K562 (cell line): ENCODE data around the gene LATS1. TPM values are rescaled to one million over a fixed set of nuclear protein-coding genes. Genes with fewer than 3 reads are reported as not detected.

Source experiments
- CCAR2 ChIP-seq: fragments of 200-400 bp; formaldehyde crosslinking; IDR thresholded peaks from 2 replicates; pipeline ENCODE4 v1.6.1; 2017; ENCODE audit warnings: mild to moderate bottlenecking, low read depth, low read length
- CREB3L1 ChIP-seq: fragments of 450-650 bp; IDR thresholded peaks from 2 replicates; pipeline ENCODE4 v1.6.1; 2014; ENCODE audit warnings: low read depth, mild to moderate bottlenecking, moderate library complexity, borderline replicate concordance
- DIDO1 ChIP-seq: fragments of 450-650 bp; IDR thresholded peaks from 2 replicates; pipeline ENCODE4 v1.6.1; 2016; ENCODE audit warnings: low read depth, missing biosample characterization, missing genetic modification characterization
- GABPA ChIP-seq: fragments of 200-800 bp; sonication (Bioruptor generic); conservative IDR thresholded peaks from 2 replicates; pipeline ENCODE4 v1.6.1; 2016; ENCODE audit warnings: low read depth, missing genetic modification characterization, missing compliant biosample characterization
- LARP7 ChIP-seq: fragments of 450-650 bp; IDR thresholded peaks from 2 replicates; pipeline ENCODE4 v1.6.1; 2016
- MECOM ChIP-seq: fragments of 250-450 bp; sonication (Bioruptor Pico); IDR thresholded peaks from 2 replicates; pipeline ENCODE4 v1.8.0; 2022; ENCODE audit warnings: inconsistent platforms
- NCOA6 ChIP-seq: fragments of 450-650 bp; IDR thresholded peaks from 2 replicates; pipeline ENCODE4 v1.6.1; 2017; ENCODE audit warnings: mild to moderate bottlenecking
- PHB ChIP-seq: fragments of 250-450 bp; sonication (Bioruptor Pico); IDR thresholded peaks from 2 replicates; pipeline ENCODE4 v1.5.0; 2021
- PURB ChIP-seq: sonication (generic); formaldehyde crosslinking; IDR thresholded peaks from 2 replicates; pipeline ENCODE4 v1.9.0; 2021; ENCODE audit warnings: low read depth, mild to moderate bottlenecking, missing genetic modification reagents
- RBM22 ChIP-seq: fragments of 200-400 bp; formaldehyde crosslinking; IDR thresholded peaks from 2 replicates; pipeline ENCODE4 v1.6.1; 2018; ENCODE audit warnings: low read length, low read depth; ENCODE audit not compliant: poor library complexity, severe bottlenecking
- RREB1 ChIP-seq: fragments of 250-450 bp; sonication (Bioruptor Pico); IDR thresholded peaks from 2 replicates; pipeline ENCODE4 v1.4.0; 2020
- SAP30 ChIP-seq: fragments of 200-600 bp; sonication (generic); IDR thresholded peaks from 2 replicates; pipeline ENCODE4 v1.6.1; 2012; ENCODE audit warnings: borderline replicate concordance, low read depth, mild to moderate bottlenecking, moderate library complexity, low read length, control low read depth, inconsistent platforms; ENCODE audit not compliant: insufficient read depth, poor library complexity, severe bottlenecking
- TCF3 ChIP-seq: sonication (generic); formaldehyde crosslinking; IDR thresholded peaks from 2 replicates; pipeline ENCODE4 v1.4.0; 2020; ENCODE audit warnings: mild to moderate bottlenecking, missing genetic modification reagents
- THRB ChIP-seq: fragments of 450-650 bp; formaldehyde crosslinking; conservative IDR thresholded peaks from 2 replicates; pipeline ENCODE4 v1.4.0; 2022; ENCODE audit warnings: mild to moderate bottlenecking, missing genetic modification characterization
- ZNF143 ChIP-seq: sonication (generic); formaldehyde crosslinking; IDR thresholded peaks from 2 replicates; pipeline ENCODE4 v1.9.0; 2022; ENCODE audit warnings: mild to moderate bottlenecking, missing genetic modification reagents
- ZNF184 ChIP-seq: sonication (generic); formaldehyde crosslinking; IDR thresholded peaks from 2 replicates; pipeline ENCODE4 v1.5.0; 2020; ENCODE audit warnings: missing genetic modification reagents
- ZNF436 ChIP-seq: fragments of 250-450, 450-650 bp; sonication (Bioruptor Pico); formaldehyde crosslinking; IDR thresholded peaks from 2 replicates; pipeline ENCODE4 v1.7.0; 2020; ENCODE audit warnings: mild to moderate bottlenecking
- ZNF57 ChIP-seq: fragments of 450-650 bp; formaldehyde crosslinking; IDR thresholded peaks from 2 replicates; pipeline ENCODE4 v1.4.0; 2020; ENCODE audit warnings: mild to moderate bottlenecking, moderate library complexity
- ZNF586 ChIP-seq: fragments of 450-650 bp; formaldehyde crosslinking; conservative IDR thresholded peaks from 2 replicates; pipeline ENCODE4 v1.4.0; 2020; ENCODE audit warnings: mild to moderate bottlenecking, moderate library complexity
- polyA plus RNA-seq, 8 experiments: library from polyadenylated mRNA; depleted of rRNA in 4 of 8; stranded (reverse) in 5 of 8; unstranded in 3 of 8; fragments of >200 nt; fragmentation: Nextera tagmentation in 2 of 8; fragmentation: Illumina TruSeq in 1 of 8; extraction: Ambion mirVana in 2 of 8; extraction: Trizol in 1 of 8; gene quantifications; 2 replicates each; pipeline versions ENCODE4 v1.2.1 to v1.2.3, GENCODE V29; 2011 to 2014; ENCODE audit warnings: inconsistent platforms in 1 of 8, missing spikeins in 1 of 8
- total RNA-seq, 7 experiments: library from RNA; depleted of rRNA in 6 of 7; stranded (reverse); fragments of >200 nt in 6 of 7; fragmentation: Illumina TruSeq in 2 of 7; extraction: Trizol in 2 of 7; gene quantifications; 2 replicates each; pipeline versions ENCODE4 v1.2.1 to v1.2.3, GENCODE V29; 2011 to 2021; ENCODE audit warnings: low replicate concordance in 1 of 7

LATS1 gene
- total and polyA plus RNA-seq, 9 of the 15 experiments (the other 6 are each of a cell fraction or from before 2014, with no cell fraction given), result 5.0 to 36.3 (median 18.4) TPM

- 0 out of 2 replicates have a peak, but pooled peaks have one; percentile 49 for TF ChIP-seq CREB3L1
- TF ChIP-seq GABPA (tag), result peak; percentile 95
- TF ChIP-seq THRB (CRISPR knock-in tag), result 0 out of 2 replicates have a peak, but pooled peaks have one; percentile 60
- TF ChIP-seq ZNF184, result no peak
- TF ChIP-seq CCAR2, result no peak
- TF ChIP-seq ZNF57 (CRISPR knock-in tag), result no peak
- no peak for TF ChIP-seq LARP7
- no peak for TF ChIP-seq RREB1 (CRISPR knock-in tag)
- no peak for TF ChIP-seq ZNF436 (CRISPR knock-in tag)
- TF ChIP-seq ZNF143 (CRISPR knock-in tag), result peak; percentile 91
- no peak for TF ChIP-seq PURB
- no peak for TF ChIP-seq ZNF586
- TF ChIP-seq MECOM (CRISPR knock-in tag), result no peak
- TF ChIP-seq TCF3 (CRISPR knock-in tag), result no peak
- no peak for TF ChIP-seq NCOA6
- peak; percentile 75 for TF ChIP-seq SAP30
- TF ChIP-seq DIDO1 (tag), result no peak; the same call in 1 of the 2 replicates
- TF ChIP-seq RBM22, result peak; percentile 86
- TF ChIP-seq PHB, result peak; percentile 80; the same call in 1 of the 2 replicates
Measured at GRCh38 chr6:149717588-149718458, at the start of gene LATS1 (continued).
